ENCODE data around the gene TFEC. TPM values are rescaled to one million over a fixed set of nuclear protein-coding genes. Genes with fewer than 3 reads are reported as not detected.

Gene TFEC
- total and polyA plus RNA-seq, 2 donors (not counting 3 experiments of a cell fraction or from before 2014, with no cell fraction given) = 3.6 to 7.9 TPM

- TF ChIP-seq POLR2A (IDR thresholded peaks at IDR 0.05; ENCODE audit: low read depth, low read length) = no peak
- TF ChIP-seq CTCF (IDR thresholded peaks at IDR 0.05; ENCODE audit: extremely low read depth in 1 of 2, insufficient read depth in 1 of 2, low read depth in 1 of 2, low read length in 2 of 2) = peak in 1 of 2 donors; percentile 53
- no peak for TF ChIP-seq JUN (IDR thresholded peaks at IDR 0.05; ENCODE audit: borderline replicate concordance, insufficient read depth, insufficient read length, low read depth)
- TF ChIP-seq POLR2AphosphoS5 (IDR thresholded peaks at IDR 0.05; ENCODE audit: insufficient read depth, low read depth, low read length) = no peak
- TF ChIP-seq EZH2 (IDR thresholded peaks at IDR 0.05; ENCODE audit: borderline replicate concordance, low read depth, low read length, severe bottlenecking) = no peak
- TF ChIP-seq FOS (IDR thresholded peaks at IDR 0.05; ENCODE audit: borderline replicate concordance, insufficient read depth, low read length) = no peak
- TF ChIP-seq MAX (IDR thresholded peaks at IDR 0.05; ENCODE audit: insufficient read depth, insufficient read length) = no peak
- intact Hi-C loops (cut with micrococcal nuclease) (loop anchor here (1.0 to 5.0 kb wide), 4 partner anchors 56 to 1045 kb away; no protein-coding TSS in a partner anchor), dilution Hi-C loops (cut with MboI; ENCODE audit: extremely low pct_ligation_motif_present, low sequenced_read_pairs) (no loop called here)
- Histone ChIP-seq H3K9me3 (replicated peaks; ENCODE audit: control insufficient read depth, insufficient read depth, low read length) (no peaks in the 10 kb centered on the region), H3K9ac (replicated peaks; ENCODE audit: extremely low read depth, insufficient read depth, low read length) (no peak overlapping the region), H3K4me3 (replicated peaks in 1 of 3; ENCODE audit: insufficient read depth in 1 of 3, low read depth in 1 of 3, low read length in 3 of 3) (no peak overlapping the region), H3K4me1 (ENCODE audit: control insufficient read depth, extremely low read depth, insufficient read depth, low read length) (no peaks in the 10 kb centered on the region), H3K27ac (ENCODE audit: insufficient read depth, low read depth, low read length) (no peak overlapping the region), H3K9me1 (replicated peaks; ENCODE audit: control insufficient read depth, extremely low read depth, insufficient read depth, low read length) (no peaks in the 10 kb centered on the region), H3K27me3 (ENCODE audit: control insufficient read depth in 2 of 2, insufficient read depth in 2 of 2, low read length in 2 of 2) (no peaks in the 10 kb centered on the region), H3K4me2 (ENCODE audit: insufficient read depth, low read length) (peak overlapping the region; percentile 40), H2AFZ (ENCODE audit: low read depth, low read length) (peak overlapping the region; percentile 88), H3K79me2 (ENCODE audit: control insufficient read depth, insufficient read depth, low read length) (no peaks in the 10 kb centered on the region), H3K36me3 (ENCODE audit: control insufficient read depth in 2 of 2, extremely low read depth in 1 of 2, insufficient read depth in 2 of 2, low read length in 2 of 2) (no peaks in the 10 kb centered on the region), H4K20me1 (replicated peaks; ENCODE audit: control insufficient read depth, extremely low read depth, insufficient read depth, low read length) (no peaks in the 10 kb centered on the region)
- CTCF ChIA-PET = interaction anchor here (0.6 to 2.1 kb wide), 16 partner anchors 8 to 1885 kb away, joined by 3 to 13 read pairs (median 4); no protein-coding TSS in a partner anchor
- no TSS peak for BruUV-seq (replicated peaks)
- DNase-seq (ENCODE audit: low read depth, low spot score) = peak; percentile 64
- FAIRE-seq = peak; percentile 79
- POLR2A ChIA-PET = no interaction called here
Observed at GRCh38 chr7:115910541-115911164, 119.9 kb downstream of the TFEC start.
